ENCODE results near the gene RC3H2.

DNA sequence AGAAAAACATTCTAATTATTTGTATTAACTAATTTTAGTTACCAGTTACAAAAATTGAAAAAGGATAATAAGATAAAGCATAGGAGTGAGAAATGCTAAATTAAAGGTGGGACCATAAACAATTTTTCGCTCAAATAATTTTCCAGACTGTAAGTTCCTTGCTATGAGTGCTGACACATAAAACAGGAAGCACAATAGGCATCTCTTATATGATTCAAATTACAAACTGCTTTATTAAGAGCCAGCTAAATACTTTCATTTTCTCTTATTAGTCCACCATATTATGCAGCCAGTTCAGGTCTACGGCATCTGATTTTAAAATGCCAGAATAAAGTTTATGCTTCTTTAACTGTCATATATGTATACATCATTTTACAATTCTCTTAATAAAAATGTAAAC, 4.4 kb downstream of the RC3H2 start:
- TF ChIP-seq, protein P1, sequence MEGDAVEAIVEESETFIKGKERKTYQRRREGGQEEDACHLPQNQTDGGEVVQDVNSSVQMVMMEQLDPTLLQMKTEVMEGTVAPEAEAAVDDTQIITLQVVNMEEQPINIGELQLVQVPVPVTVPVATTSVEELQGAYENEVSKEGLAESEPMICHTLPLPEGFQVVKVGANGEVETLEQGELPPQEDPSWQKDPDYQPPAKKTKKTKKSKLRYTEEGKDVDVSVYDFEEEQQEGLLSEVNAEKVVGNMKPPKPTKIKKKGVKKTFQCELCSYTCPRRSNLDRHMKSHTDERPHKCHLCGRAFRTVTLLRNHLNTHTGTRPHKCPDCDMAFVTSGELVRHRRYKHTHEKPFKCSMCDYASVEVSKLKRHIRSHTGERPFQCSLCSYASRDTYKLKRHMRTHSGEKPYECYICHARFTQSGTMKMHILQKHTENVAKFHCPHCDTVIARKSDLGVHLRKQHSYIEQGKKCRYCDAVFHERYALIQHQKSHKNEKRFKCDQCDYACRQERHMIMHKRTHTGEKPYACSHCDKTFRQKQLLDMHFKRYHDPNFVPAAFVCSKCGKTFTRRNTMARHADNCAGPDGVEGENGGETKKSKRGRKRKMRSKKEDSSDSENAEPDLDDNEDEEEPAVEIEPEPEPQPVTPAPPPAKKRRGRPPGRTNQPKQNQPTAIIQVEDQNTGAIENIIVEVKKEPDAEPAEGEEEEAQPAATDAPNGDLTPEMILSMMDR (IDR thresholded peaks at IDR 0.05; ENCODE audit: poor library complexity): no peak
- TF ChIP-seq EZH2phosphoT487 (IDR thresholded peaks at IDR 0.05; ENCODE audit: low read depth, severe bottlenecking, unreplicated experiment): no peak
- TF ChIP-seq EZH2 (IDR thresholded peaks at IDR 0.05; ENCODE audit: borderline replicate concordance): no peak

Measured in hepatocyte (in vitro differentiated cells).